Breast epithelium (tissue), 3 donors: ENCODE data around the gene TGFBI.

Experiments
- CTCF ChIP-seq, 3 donors: fragments of 450-650 bp; IDR thresholded peaks; one replicate each; pipeline ENCODE4 v1.5.1; 2016 to 2017; ENCODE audit warnings: antibody characterized with exemption in 3 of 3, mild to moderate bottlenecking in 3 of 3, moderate library complexity in 3 of 3
- POLR2A ChIP-seq: fragments of 450-650 bp; IDR thresholded peaks from one replicate; pipeline ENCODE4 v1.6.1; 2016; ENCODE audit warnings: antibody characterized with exemption, mild to moderate bottlenecking, moderate library complexity
- POLR2AphosphoS5 ChIP-seq, 3 donors: sonication (generic); formaldehyde crosslinking; IDR thresholded peaks; one replicate each; pipeline ENCODE4 v1.6.1; 2017; ENCODE audit warnings: antibody characterized with exemption in 3 of 3

DNA sequence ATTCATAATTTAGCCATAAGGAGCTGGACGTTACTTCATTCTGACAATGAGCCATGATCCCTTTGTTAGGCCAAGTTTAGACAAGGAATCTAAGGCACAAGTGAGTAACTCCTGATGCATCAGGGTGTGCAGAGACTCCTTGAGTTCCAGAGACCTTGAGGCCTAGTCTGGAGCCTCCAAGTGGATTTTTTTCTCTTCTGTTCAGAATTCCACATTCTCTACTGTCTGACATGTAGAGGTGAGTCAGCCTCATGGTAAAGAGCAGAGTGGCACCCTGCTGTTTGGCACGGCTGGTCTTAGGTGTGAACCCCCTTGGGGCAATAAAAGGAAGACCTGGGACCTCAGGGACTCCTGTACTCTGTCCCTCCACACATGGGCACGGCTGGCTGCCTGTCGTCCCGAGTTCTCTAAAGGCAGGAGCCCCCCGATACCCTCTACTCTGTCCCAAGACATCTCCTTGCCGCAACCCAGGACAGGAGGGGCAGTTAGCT, 22.0 kb upstream of the TGFBI start:
- TF ChIP-seq POLR2AphosphoS5 (IDR thresholded peaks at IDR 0.05), result no peak
- no peak for TF ChIP-seq POLR2A
- TF ChIP-seq CTCF (IDR thresholded peaks at IDR 0.05), result no peak
